HG02884 (cell line): ENCODE data around the gene PLPPR5.
A peak's percentile ranks its signal among the peaks of the same experiment; 100 is the strongest.
"Not testable (repeated sequence)": the region's sequence is repeated elsewhere in the genome, so short reads cannot be mapped to it uniquely, and the experiment has no call there.

ENCODE experiments used
- ATAC-seq: cut with Tn5 transposase; IDR thresholded peaks from one replicate; pipeline ENCODE4 v1.9.1; 2021; ENCODE audit warnings: mild to moderate bottlenecking, moderate library complexity; ENCODE audit not compliant: unreplicated experiment

Gene PLPPR5

GRCh38 chr1:99004861-99005442 lies at the start of gene PLPPR5:
PLPPR5 (minus strand) TSS chr1:99004861; CDS start chr1:99004671, 190 bp downstream.
- no peak for ATAC-seq

- no peak for ATAC-seq
Observed at GRCh38 chr1:99051611-99052283, 47.1 kb upstream of the PLPPR5 start.

- ATAC-seq = no peak
Observed at GRCh38 chr1:99049745-99050144, 45.1 kb upstream of the PLPPR5 start.

- ATAC-seq = not testable (repeated sequence)
Observed at GRCh38 chr1:99036746-99037145, 32.1 kb upstream of the PLPPR5 start.

GRCh38 chr1:99018313-99018712 lies 13.7 kb upstream of the PLPPR5 start:
- ATAC-seq = no peak

GRCh38 chr1:99017655-99018054 lies 13.0 kb upstream of the PLPPR5 start:
- no peak for ATAC-seq

GRCh38 chr1:99010679-99011078 lies 6.0 kb upstream of the PLPPR5 start:
- ATAC-seq = no peak

- no peak for ATAC-seq
Observed at GRCh38 chr1:99007366-99007765, 2.7 kb upstream of the PLPPR5 start.

GRCh38 chr1:99005537-99005942 lies 879 bp upstream of the PLPPR5 start:
- ATAC-seq = no peak

GRCh38 chr1:99004254-99004860 lies 304 bp downstream of the PLPPR5 start:
- ATAC-seq = no peak

- no peak for ATAC-seq
Observed at GRCh38 chr1:99003581-99004253, 944 bp downstream of the PLPPR5 start.

GRCh38 chr1:98992844-98993243 lies 11.8 kb downstream of the PLPPR5 start:
- ATAC-seq = no peak

- peak; percentile 61 for ATAC-seq
Observed at GRCh38 chr1:98991127-98992012, 13.3 kb downstream of the PLPPR5 start.

GRCh38 chr1:98989556-98989907 lies 15.1 kb downstream of the PLPPR5 start:
- ATAC-seq = no peak

GRCh38 chr1:98988904-98989555 lies 15.6 kb downstream of the PLPPR5 start:
- no peak for ATAC-seq

GRCh38 chr1:98985687-98986086 lies 19.0 kb downstream of the PLPPR5 start:
- ATAC-seq = no peak

- no peak for ATAC-seq
Observed at GRCh38 chr1:98981917-98982513, 22.6 kb downstream of the PLPPR5 start.

GRCh38 chr1:98979463-98979862 lies 25.2 kb downstream of the PLPPR5 start:
- ATAC-seq = no peak

GRCh38 chr1:98975810-98976209 lies 28.9 kb downstream of the PLPPR5 start:
- no peak for ATAC-seq

GRCh38 chr1:98975113-98975512 lies 29.5 kb downstream of the PLPPR5 start:
- ATAC-seq = no peak
